ENCODE data around the gene ZSWIM5.

The ZSWIM5 gene

DNA sequence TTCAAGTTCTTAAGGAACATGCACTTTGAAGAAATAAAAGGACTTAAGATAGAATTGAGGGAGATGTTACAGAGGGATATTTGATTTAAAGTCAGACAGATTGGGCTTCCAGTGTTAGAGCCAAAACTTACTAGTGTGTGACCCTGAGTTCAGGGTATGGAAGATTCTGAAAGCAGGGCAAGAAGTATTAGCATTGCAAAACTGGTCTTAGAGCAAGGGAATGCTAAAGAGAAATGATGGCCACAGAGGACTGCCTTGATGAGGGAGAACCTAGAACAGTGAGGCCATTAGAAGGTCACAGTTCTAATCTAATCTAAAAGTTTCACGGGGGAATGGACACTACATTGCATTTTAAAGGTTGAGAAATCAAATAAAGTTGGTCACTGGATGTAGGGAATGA, 148.9 kb downstream of the ZSWIM5 start:
- DNase-seq = no peak

DNA sequence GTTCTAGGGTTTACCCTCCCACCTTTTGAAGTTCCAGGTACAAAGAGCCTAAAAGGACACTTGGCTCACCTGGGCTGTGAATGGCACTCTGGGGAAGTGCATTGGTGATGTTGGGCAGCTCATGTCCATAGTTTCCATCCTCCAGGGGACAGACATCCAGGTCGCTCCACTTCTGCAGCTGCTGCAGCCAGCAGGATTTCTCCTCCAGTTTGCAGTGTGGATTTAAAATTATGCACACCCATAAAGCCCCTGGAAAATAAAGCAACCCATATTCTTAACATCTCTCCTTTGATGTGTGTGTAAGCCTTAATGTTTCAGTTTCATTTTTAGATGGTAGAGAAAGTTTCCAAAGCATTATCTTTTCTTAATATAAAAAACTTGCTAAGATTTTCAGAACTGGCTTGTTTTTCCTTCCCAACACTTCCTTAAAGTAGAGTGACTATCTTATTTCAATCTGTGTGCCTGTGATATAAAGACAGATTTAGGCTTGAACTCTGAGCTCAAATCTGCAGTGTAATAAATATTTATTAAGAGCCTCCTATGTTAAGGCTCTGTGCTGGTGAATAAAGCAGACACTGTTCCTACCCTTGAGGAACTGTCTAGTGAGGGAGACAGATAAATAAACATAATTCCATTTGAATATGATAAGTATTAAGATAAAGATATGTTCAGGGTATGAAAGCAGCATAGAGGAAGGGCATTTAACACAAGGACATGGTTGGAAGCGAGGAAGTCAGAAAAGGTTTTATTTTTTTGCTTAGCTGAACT, 155.2 kb downstream of the ZSWIM5 start:
- in situ Hi-C loops (cut with HindIII; ENCODE audit: low pct_ligation_motif_present, low pct_unique_long_range_greater_than_20kb, low sequenced_read_pairs) = no loop called here
- no peak for DNase-seq

More for the DNA sequence above, 148.9 kb downstream of the ZSWIM5 start:
- in situ Hi-C loops (cut with HindIII; ENCODE audit: low pct_ligation_motif_present, low pct_unique_long_range_greater_than_20kb, low sequenced_read_pairs) = no loop called here

DNA sequence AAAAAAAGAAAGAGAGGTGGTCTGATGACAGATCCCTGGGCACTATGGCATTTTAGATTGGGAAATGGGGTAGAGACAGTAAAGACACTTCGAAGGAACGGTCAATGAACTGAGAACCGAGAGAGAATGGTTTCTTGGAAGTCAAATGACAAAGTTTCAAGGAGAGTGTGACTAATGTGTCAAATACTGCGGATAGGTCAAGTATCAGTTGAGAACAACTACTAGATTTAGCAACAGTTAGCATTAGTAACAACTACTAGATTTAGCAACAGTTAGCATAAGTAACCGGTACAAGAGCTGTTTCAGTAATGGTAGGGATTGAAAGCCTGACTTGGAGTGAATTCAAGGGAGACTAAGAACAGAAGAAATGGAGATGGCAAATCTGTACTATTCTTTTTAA, 159.4 kb downstream of the ZSWIM5 start:
- DNase-seq = no peak
- in situ Hi-C loops (cut with HindIII; ENCODE audit: low pct_ligation_motif_present, low pct_unique_long_range_greater_than_20kb, low sequenced_read_pairs) = no loop called here

DNA sequence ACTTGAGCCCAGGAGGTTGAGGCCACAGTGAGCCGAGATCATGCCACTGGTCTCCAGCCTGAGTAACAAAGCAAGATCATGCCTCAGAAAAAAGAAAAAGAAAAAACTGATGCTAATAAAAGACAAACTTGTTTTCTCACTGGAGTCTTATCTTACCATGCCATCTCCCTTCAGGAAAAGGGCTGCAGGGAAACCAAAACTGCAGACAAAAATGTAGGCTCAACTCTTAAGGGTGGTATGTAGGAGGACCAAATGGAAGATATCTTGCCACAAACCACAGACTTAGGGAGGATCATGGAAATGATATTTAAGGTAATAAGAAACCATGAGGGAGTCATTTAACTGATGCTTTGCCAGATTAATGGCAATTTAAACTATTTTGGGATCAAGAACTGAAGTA, 161.5 kb downstream of the ZSWIM5 start:
- DNase-seq = no peak
- in situ Hi-C loops (cut with HindIII; ENCODE audit: low pct_ligation_motif_present, low pct_unique_long_range_greater_than_20kb, low sequenced_read_pairs) = no loop called here

DNA sequence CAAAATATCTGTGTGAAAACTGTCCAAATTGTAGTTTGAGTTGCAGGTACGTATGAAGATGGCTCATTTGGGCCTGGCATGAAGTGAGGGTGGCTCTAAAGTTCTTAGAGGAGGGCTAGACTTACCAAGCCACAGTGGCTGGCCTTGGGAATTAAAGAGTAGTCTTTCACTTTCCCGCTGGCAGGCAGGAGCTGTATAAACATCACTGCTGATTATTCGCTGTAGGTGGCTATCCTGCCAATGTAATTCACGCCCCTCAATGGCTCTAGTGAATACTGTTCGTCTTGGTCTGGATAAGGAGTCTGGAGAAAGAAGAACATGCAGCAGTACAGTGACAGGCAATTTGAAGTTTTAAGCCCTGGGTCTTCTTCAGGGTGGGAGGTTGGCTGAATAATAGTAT, 163.3 kb downstream of the ZSWIM5 start:
- in situ Hi-C loops (cut with HindIII; ENCODE audit: low pct_ligation_motif_present, low pct_unique_long_range_greater_than_20kb, low sequenced_read_pairs) = no loop called here
- DNase-seq = no peak

DNA sequence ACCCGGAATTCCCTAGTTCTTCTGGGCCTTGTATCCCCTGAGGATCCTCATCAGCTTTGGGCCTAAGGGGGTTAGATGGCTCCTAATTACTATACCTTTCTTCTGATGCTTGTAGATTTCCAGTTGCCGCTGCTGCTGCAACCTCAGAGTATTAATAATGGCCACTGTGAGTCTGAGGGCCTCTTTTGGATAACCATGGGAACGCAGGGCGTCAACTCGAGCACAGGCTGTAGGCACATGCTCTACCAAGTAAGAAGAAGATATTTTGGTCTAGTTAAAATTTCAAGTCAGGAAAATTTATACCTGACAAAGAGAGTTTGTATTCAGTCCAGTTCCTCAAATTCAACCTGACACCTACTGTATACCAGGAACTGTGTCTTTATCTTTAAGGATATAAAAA, 166.1 kb downstream of the ZSWIM5 start:
- DNase-seq = no peak
- in situ Hi-C loops (cut with HindIII; ENCODE audit: low pct_ligation_motif_present, low pct_unique_long_range_greater_than_20kb, low sequenced_read_pairs) = no loop called here

DNA sequence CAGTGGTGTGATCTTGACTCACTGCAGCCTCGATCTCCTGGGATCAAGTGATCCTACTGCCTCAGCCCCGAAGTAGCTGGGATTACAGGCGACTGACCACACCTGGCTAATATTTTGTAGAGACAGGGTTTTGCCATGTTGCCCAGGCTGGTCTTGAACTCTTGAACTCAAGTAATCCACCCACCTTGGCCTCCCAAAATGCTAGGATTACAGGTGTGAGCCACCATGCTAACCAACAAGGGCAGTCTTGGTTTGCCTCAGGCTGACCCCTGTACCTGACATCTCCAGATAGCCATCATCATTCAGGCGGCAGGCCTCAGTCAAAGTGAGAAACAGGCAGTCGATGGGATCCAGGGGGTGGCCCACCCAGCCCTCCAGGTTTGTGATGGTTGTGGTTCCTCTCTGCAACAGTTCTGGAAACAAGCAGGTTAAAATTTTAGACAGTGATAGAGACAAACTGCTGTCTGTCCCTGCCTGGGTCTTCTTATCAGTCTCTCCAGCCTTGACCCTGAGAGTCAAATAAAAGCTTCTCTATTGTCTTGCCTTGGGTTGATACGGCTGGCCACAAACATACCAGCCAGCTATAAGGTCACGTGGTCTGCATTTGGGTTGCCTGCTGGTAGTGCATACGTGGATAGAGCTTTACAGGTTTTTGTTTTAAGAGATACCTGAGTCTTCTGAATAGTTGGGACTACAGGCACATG, 167.6 kb downstream of the ZSWIM5 start:
- in situ Hi-C loops (cut with HindIII; ENCODE audit: low pct_ligation_motif_present, low pct_unique_long_range_greater_than_20kb, low sequenced_read_pairs) = no loop called here
- DNase-seq = no peak

DNA sequence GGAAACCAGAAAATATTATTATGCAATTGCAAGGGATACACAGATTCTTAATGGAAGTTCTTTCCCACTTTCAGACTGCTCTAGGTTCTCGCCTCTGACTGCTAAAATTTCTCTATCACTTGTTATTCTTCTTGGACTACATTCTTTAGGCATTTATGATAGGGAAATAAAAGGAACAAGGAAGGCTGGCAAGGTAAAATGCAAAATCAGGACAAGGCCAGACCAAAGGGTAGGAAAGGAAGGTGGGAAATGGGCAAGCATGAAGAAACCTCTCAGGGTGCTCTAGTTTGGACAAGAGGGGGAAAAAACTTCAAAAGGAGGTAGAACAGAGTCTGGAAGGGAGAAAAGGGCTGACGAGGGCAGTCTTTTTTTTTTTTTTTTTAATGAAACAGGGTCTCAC, 168.2 kb downstream of the ZSWIM5 start:
- no peak for DNase-seq
- in situ Hi-C loops (cut with HindIII; ENCODE audit: low pct_ligation_motif_present, low pct_unique_long_range_greater_than_20kb, low sequenced_read_pairs) = no loop called here

DNA sequence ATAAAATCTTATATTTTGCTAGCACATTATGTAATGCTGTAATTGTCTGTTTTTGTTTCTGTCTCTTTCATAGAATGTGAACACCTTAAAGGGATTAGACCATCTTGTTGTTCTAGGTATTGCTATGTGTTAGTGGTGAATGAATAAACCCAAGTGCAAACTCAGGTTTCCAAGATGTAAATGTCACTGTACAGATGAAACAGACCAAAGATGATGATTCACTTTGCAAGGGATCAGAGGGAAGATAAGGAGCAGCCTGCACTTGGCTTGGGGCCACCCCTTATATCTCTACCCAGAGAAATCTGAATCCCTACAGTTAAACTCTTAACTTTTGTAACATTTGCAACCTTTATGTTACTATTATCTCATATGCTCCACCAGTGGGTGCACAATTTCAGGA, 168.9 kb downstream of the ZSWIM5 start:
- in situ Hi-C loops (cut with HindIII; ENCODE audit: low pct_ligation_motif_present, low pct_unique_long_range_greater_than_20kb, low sequenced_read_pairs) = no loop called here
- no peak for DNase-seq

DNA sequence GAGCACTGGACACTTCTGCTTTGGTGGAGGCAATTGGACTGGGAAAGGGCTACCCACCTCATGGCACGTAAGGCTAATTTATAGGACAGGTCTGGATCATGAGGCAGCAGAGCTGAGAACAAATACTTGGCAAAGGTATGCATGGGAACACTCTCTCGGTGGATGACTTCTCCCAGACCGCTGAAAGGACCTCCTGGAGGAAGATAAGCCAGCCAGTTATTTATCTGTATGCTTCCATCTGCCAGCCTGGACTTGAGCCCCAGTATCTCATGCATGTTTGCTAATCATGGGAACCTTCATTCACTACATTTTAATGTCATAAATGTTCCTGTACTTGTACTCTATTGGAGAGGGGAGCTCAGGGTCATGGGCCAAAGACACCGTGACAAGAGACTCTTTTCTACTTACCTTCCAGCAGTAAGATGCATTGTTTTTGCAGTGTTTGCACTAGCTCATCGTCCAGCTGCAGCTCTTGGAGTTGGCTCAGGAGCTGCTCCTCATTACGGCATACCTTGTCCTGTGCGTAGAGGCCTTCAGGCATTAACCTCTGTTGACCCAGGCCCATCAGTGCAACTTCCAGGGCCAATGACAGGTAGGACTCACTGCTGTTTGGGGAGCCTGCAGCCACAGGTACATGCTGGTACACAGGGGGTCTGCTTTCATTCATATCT, 170.6 kb downstream of the ZSWIM5 start:
- in situ Hi-C loops (cut with HindIII; ENCODE audit: low pct_ligation_motif_present, low pct_unique_long_range_greater_than_20kb, low sequenced_read_pairs) = no loop called here
- no peak for DNase-seq

DNA sequence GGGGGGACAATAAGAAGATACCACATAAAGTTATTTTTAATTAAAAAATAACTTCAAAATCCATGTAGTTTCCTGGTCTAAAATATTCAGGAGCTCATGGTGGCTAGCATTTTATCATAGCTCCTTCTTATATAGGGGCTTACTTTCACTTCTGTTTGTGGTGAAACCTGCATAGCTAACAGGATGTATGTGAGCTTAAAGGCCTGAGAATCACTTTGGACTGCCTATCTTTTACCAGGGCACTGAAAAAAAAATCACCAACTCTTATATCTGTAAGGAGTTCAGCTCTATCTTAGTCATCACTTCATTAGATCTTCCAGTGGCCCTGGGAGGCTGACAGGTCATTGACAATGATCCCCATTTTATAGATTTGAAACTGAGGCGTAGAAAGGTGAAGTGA, 173.0 kb downstream of the ZSWIM5 start:
- DNase-seq = no peak
- in situ Hi-C loops (cut with HindIII; ENCODE audit: low pct_ligation_motif_present, low pct_unique_long_range_greater_than_20kb, low sequenced_read_pairs) = no loop called here

DNA sequence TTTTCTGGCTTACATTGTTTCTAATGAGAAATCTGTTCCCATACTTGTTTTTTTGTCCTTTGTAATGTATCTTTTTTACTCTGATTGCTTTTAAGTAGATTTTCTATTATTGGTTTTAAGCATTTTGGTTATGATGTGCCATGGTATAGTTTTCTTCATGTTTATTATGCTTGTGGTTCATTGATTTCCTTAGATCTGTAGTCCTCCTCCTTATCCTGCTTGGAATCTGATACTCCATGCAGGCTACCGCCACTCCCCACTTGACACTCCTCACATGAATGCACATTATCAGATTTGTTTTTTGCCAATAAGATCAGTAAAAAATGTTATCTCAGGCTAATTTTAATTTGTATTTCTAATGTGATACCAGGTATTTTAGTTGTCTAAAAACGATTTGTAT, 173.6 kb downstream of the ZSWIM5 start:
- in situ Hi-C loops (cut with HindIII; ENCODE audit: low pct_ligation_motif_present, low pct_unique_long_range_greater_than_20kb, low sequenced_read_pairs) = no loop called here
- DNase-seq = no peak

DNA sequence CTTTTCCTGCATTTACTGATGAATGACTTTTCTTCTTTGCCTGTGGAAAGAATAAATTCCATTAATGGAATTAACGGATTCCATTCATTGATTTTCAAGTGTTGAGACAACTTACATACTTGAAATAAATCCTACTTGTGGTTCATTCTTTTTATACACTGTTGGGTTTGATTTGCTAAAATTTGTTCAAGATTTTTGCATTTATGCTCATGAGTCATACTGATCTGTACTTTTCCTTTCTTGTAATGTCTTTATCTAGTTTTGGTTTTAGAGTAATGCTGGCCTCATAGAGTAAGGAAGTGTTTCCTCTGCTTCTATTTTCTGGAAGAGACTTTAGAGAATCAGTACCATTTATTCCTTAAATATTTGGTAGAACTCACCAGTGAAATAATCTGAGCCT, 180.0 kb downstream of the ZSWIM5 start:
- no peak for DNase-seq
- in situ Hi-C loops (cut with HindIII; ENCODE audit: low pct_ligation_motif_present, low pct_unique_long_range_greater_than_20kb, low sequenced_read_pairs) = no loop called here

DNA sequence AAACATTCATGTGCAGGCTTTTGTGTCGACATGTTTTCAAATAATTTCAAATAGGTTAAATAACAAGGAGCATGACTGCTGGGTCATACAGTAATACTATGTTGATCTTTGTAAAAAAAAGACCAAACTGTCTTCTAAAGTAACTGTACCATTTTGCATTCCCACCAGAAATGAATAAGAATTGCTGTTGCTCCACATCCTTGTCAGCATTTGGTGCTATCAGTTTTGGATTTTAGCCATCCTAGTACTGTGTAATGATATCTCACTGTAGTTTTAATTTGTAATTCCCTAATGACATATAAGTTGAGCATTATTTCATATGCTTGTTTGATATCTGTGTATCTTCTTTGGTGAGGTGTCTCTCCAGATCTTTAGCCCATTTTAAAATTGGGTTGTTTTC, 182.7 kb downstream of the ZSWIM5 start:
- in situ Hi-C loops (cut with HindIII; ENCODE audit: low pct_ligation_motif_present, low pct_unique_long_range_greater_than_20kb, low sequenced_read_pairs) = no loop called here
- DNase-seq = no peak

DNA sequence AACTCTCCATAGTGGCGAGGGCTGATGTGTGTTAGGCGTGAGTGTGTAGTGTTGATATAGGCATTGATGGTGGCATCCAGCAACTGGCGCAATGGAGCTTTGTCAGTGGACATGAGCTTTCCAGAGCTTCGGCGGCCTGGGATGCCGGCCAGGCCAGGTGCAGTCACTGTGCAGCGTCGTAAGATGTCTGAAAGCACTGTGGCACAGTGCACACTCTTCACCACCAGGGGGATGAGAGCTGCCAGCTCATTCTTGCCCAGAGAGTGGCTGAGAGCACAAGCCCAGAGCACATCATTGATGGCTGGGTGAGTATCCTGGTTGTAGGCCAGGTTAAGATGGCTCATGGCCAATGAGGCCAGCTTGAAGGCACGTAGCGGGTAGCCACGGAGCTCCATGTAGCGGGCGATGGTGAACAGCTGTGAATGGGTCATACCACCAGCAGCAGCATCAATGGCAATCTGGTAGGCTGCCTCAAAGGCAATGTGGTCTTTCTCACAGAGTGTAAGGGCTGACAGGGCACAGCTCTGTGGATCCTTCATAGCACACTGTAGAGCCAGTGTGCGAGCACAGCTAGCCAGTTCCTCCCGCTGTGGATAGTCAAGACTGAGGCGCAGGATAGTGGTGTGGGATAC, 187.7 kb downstream of the ZSWIM5 start:
- in situ Hi-C loops (cut with HindIII; ENCODE audit: low pct_ligation_motif_present, low pct_unique_long_range_greater_than_20kb, low sequenced_read_pairs) = no loop called here
- peak; percentile 58 for DNase-seq

DNA sequence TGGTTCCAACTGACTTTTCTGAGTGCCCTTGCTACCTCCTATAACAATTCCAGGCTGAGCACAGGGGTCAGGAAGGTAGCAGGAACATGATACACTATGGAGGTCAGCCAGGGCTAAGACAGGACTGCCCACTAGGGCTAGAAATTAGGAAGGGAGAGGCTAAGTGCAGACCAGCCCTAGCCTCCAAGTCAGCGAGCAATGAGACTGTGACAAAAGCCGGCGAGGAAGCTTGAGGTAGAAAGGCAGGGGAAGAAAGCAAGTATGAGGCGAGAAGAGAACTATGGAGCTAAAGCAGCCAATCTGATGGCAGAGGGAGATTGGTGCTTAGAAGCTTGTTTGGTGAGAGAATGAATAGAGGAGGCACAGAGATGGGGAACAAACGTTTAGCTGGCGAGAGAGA, 189.6 kb downstream of the ZSWIM5 start:
- in situ Hi-C loops (cut with HindIII; ENCODE audit: low pct_ligation_motif_present, low pct_unique_long_range_greater_than_20kb, low sequenced_read_pairs) = no loop called here
- no peak for DNase-seq

DNA sequence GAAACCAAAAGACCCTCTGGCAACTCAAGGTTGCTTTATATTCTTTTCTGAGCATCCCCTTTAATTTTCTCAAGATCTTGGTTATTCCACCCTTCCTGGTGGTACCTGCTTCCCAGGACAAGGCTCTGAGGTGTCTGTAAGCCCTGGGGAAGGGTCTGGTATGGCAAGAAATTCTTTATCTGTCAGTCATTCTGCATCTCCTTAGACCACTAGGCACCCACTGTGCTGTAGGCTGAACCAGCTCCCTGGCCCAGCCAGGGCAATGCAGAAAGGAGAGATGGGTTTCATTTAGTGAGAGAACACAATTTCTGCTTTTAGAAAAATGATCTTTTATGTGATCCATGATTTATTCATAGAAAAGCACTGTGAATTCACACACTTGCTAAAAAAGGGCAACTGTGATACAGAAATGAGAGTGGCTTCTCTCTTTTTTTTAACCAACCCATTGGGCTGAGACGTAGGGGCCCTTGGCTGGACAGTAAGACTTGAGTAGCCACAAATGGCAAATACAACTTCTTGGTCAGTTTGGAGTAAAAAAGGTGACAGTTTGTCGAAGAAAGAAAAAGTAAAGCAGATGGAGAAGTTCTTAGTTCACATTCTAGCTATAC, 190.2 kb downstream of the ZSWIM5 start:
- no peak for DNase-seq
- in situ Hi-C loops (cut with HindIII; ENCODE audit: low pct_ligation_motif_present, low pct_unique_long_range_greater_than_20kb, low sequenced_read_pairs) = no loop called here

DNA sequence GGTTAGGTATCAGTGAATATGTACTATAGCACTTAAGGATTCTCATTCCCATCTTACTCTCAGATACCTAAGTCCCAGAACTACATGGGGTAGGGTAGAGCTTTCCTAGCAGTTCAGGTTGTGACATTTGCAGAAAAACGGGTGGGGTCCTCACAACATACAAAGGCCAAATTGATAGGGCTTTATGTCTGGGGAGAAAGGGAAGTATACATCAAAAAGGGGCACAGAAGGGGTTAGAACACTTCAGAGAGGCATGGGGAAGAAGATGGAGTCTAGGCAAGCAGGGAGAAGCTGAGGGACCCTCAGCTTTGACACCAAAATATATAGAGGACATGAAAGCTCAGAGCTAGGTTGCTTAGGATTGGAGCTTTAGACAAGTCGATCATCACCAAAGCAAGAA, 190.7 kb downstream of the ZSWIM5 start:
- in situ Hi-C loops (cut with HindIII; ENCODE audit: low pct_ligation_motif_present, low pct_unique_long_range_greater_than_20kb, low sequenced_read_pairs) = no loop called here
- no peak for DNase-seq
